ENCODE results near the gene CARD9. TPM values are rescaled to one million over a fixed set of nuclear protein-coding genes. Genes with fewer than 3 reads are reported as not detected.
A peak's percentile ranks its signal among the peaks of the same experiment; 100 is the strongest.

CARD9 gene
- total and polyA plus RNA-seq, 7 donors: 0.26 to 1.1 (median 0.56) TPM

DNA sequence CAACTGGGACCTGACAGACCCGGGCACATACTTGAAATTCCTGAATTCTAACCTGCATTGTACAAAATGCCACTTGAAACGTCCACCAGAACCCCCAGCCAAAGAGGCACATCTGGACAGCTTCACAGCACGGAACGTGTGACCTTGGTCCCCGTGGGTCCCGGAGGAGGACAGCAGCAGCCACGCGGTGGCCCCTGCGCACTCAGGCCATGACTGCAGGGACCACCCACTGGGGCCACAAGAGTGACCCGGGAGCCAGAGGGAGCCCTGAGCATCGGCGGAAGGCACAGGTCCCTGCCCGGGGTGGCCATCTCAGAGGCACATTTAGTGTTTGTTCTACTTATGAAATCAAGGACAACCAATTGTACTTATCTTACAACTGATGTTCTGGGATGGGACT, 28.6 kb upstream of the CARD9 start:
- intact Hi-C loops (cut with DNase I): no loop called here
- TF ChIP-seq, protein P1, sequence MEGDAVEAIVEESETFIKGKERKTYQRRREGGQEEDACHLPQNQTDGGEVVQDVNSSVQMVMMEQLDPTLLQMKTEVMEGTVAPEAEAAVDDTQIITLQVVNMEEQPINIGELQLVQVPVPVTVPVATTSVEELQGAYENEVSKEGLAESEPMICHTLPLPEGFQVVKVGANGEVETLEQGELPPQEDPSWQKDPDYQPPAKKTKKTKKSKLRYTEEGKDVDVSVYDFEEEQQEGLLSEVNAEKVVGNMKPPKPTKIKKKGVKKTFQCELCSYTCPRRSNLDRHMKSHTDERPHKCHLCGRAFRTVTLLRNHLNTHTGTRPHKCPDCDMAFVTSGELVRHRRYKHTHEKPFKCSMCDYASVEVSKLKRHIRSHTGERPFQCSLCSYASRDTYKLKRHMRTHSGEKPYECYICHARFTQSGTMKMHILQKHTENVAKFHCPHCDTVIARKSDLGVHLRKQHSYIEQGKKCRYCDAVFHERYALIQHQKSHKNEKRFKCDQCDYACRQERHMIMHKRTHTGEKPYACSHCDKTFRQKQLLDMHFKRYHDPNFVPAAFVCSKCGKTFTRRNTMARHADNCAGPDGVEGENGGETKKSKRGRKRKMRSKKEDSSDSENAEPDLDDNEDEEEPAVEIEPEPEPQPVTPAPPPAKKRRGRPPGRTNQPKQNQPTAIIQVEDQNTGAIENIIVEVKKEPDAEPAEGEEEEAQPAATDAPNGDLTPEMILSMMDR (IDR thresholded peaks at IDR 0.05): no peak
- H3K27me3 ChIP-seq (ENCODE audit: insufficient read depth in 3 of 3, low read length in 2 of 3): no peaks in the 10 kb centered on the region
- 67 to 74% (median 73%) methylated on average over 13 of the region's 13 CpGs for WGBS, 3 donors
- H3K27ac ChIP-seq: no peak overlapping the region
- ATAC-seq (no peak), DNase-seq (no peak)
- H3K4me3 ChIP-seq: no peak overlapping the region
- peaks cover 0 to 59% of the 10 kb centered on the region in 2 donors for H3K36me3 ChIP-seq (ENCODE audit: insufficient read depth in 1 of 2, low read depth in 1 of 2)
- peaks cover 10% of the 10 kb centered on the region for H3K4me1 ChIP-seq
- H3K9me3 ChIP-seq: no peaks in the 10 kb centered on the region

DNA sequence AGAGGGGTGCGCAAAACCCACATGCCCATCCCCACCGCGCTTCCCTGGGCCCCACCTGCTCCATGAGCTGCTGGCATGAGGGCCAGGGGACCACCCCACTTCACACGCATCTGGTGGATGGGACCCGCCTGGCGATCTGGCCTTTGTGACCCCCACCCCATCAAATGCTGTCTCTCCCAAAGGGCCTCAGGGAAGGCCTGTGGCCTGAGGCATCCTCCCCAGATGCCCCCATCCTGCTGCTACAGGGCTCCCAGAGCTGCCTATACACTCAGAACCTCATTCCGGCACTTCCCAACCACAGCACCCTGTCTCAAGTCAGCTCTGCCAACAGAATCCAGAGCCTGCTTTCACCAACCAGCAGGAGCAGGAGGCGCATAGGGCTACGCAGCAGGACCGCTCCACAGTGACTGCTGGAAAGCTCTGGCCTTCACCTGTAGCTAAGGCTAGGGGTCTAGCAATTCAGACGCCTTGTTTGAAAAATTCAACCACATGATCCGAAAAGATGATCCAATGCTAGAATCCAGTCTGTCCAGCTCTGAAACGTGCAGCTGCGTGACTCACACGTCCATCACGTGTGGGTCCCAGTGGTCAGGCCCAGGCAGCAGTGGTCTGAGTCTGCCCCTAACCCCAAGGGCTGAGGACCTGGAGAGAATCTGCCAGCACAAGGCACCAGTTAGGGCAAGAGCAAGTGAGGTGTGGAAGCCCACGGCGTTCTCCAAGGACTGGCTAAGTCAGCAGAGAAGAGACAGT, 27.9 kb upstream of the CARD9 start:
- no peak for ATAC-seq
- H3K36me3 ChIP-seq (ENCODE audit: insufficient read depth in 1 of 2, low read depth in 1 of 2): peaks cover 0 to 59% of the 10 kb centered on the region in 2 donors
- no peak overlapping the region for H3K4me3 ChIP-seq

DNA sequence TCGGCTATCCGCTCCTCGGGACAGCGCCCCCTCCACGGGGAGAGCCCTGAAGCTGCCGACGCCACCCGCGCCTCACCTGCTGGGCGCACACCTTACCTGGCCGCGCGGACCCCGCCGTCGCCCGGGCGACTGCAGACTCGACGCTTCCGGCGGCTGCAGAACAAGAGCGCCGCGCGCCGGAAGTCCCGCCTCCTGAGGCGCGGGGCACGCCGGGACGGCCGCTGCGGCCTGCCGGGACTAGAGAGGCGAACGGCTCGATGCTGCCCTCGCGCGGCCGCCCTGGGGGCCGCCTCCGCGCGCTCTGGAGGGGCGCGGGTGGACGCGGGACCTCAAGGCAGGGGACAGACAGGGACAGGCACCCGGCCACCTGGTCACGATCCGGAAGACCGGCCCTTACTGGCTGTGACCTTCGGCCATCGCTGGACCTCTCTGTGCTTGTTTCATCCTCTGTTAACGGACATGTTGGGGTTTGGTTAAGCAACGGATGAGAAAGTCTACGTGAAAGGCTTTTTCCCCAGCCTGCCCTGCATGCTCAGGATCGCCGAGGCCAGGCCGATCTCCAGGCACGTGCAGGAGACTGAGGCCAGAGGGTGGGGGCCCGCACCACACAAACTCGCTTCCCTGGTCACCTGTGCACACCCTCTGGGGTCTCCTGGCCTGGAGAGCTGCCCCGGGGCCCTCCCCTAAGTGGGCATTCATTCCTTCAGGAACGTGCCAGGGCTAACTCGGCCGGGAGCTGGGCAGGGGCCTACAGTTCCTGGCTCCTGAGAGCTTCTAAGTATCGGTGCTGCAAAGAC, 26.8 kb upstream of the CARD9 start, which contains the start of gene SNAPC4:
Gene SNAPC4 (minus strand): TSS at position 133 of the 797 bp plus-strand sequence. CDS start 1,742 bp downstream, outside the sequence.
- peaks cover 0 to 59% of the 10 kb centered on the region in 2 donors for H3K36me3 ChIP-seq (ENCODE audit: insufficient read depth in 1 of 2, low read depth in 1 of 2)

More for the DNA sequence above, 27.9 kb upstream of the CARD9 start:
- H3K27me3 ChIP-seq (ENCODE audit: insufficient read depth in 3 of 3, low read length in 2 of 3): no peaks in the 10 kb centered on the region
- WGBS, 3 donors: 85 to 91% (median 87%) methylated on average over 18 of the region's 18 CpGs
- TF ChIP-seq, protein P1 (IDR thresholded peaks at IDR 0.05): no peak
- peaks cover 10% of the 10 kb centered on the region for H3K4me1 ChIP-seq
- no peaks in the 10 kb centered on the region for H3K9me3 ChIP-seq
- intact Hi-C loops (cut with DNase I): no loop called here
- no peak for DNase-seq
- no peak overlapping the region for H3K27ac ChIP-seq

DNA sequence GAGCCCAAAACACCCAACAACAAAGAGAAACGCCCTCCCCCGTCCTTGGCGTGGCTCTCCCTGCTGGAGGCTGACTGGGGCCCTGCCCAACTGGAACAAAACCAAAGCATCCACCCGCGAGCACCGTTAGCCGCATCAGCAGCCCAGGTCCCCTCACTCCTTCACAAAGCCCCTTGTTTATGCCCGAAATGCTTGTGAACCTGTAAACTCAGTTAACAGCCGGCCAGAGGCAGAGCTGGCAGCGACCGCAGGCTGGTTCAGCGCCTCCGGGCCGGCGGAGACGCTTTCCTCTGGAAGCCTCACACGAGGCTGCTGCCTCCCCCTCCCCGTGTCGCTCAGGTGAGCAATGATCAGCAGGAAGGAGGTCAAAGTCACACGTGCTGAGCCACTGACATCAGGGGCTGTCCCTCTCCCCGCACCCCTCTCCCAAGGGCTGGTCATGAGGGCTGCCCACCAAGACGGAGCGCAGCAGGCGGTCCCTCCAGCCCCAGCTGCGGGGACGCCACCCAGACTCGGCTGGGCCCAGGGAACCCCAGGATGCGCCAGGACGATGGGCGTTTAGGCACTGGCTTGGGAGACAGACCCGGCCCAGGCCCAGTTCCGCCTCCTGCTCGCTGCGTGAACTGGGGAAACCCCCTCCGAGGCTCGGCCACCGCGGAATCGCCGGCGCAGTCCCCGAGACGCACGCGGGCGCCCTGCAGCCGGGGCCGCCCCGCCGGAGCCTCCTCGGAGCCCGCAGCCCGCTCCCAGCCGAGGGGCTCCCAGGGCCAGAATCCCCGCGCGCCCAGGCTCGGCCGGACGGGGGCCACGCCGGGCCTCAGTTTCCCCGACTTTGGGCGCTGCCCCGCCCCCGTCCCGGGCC, 25.9 kb upstream of the CARD9 start:
- H3K36me3 ChIP-seq (ENCODE audit: insufficient read depth in 1 of 2, low read depth in 1 of 2): peaks cover 0 to 59% of the 10 kb centered on the region in 2 donors
- no peaks in the 10 kb centered on the region for H3K9me3 ChIP-seq
- DNase-seq: peak in 1 of 2 donors; percentile 55
- TF ChIP-seq, protein P1 (IDR thresholded peaks at IDR 0.05): no peak
- WGBS, 3 donors: 1% methylated on average over 51 to 67 of the region's 67 CpGs
- peaks cover 10% of the 10 kb centered on the region for H3K4me1 ChIP-seq
- intact Hi-C loops (cut with DNase I): loop anchor here in 1 of 2 donors (1.0 kb wide), 1 partner anchor 60 kb away; no protein-coding TSS in a partner anchor
- no peaks in the 10 kb centered on the region for H3K27me3 ChIP-seq (ENCODE audit: insufficient read depth in 3 of 3, low read length in 2 of 3)
- peak in 3 of 4 donors; percentile 3 to 19 (median 5) for ATAC-seq
- H3K27ac ChIP-seq: peak overlapping the region; percentile 1
- H3K4me3 ChIP-seq: peak overlapping the region; percentile 72

More for the DNA sequence above, 26.8 kb upstream of the CARD9 start, which contains the start of gene SNAPC4:
- 4 to 5% (median 5%) methylated on average over 58 to 71 of the region's 71 CpGs for WGBS, 3 donors
- peak within 1 kb of the TSS; percentile 1 for H3K27ac ChIP-seq
- intact Hi-C loops (cut with DNase I): loop anchor here in 1 of 2 donors (1.0 kb wide), 1 partner anchor 61 kb away; no protein-coding TSS in a partner anchor
- H3K27me3 ChIP-seq (ENCODE audit: insufficient read depth in 3 of 3, low read length in 2 of 3): no peaks in the 10 kb centered on the region
- TF ChIP-seq, protein P1 (IDR thresholded peaks at IDR 0.05): peak; percentile 94
- peaks cover 10% of the 10 kb centered on the region for H3K4me1 ChIP-seq
- DNase-seq (peak; percentile 87 to 94), ATAC-seq (peak; percentile 91 to 96 (median 94))
- H3K9me3 ChIP-seq: no peaks in the 10 kb centered on the region
- peak within 1 kb of the TSS; percentile 72 for H3K4me3 ChIP-seq

Data from psoas muscle (tissue), 8 donors.